ENCODE measurements around the gene AREL1. TPM values are rescaled to one million over a fixed set of nuclear protein-coding genes. Genes with fewer than 3 reads are reported as not detected.

AREL1 gene
- total RNA-seq, 4 donors from 2014 or later: 18.0 to 44.2 (median 30.1) TPM

DNA sequence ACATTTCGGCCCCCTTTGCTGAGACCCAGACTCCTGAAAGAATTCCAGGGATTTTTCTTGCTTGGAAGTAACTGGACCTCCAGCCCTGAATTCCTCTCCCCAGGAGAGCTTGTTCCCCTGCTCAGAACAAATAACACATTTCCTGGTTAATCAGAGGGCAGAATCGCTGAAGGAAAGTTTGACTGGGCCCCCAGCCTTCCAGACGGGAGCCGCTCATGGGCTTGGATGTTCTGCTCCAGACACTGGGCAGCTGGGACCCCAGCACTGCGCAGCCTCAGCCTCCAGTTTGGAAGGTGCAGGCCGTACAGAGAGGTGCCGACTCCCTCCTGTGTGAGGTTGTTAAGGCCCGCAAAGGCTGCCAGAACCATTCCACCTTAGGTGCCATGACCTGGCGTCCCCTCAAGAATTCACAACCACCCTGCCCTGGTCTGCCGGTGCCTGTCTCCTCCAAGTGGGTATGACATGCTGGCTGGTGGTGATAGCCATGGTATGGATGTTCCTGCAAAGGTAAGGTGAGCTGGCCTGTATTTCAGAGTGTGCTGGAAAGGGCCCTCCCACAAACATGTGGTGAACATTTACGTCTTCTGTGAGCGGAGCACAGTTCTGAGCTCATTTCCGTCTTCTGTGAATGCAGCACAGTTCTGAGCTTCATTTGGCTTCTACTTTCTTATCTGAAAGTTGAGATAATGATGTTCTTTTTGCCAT, 95.7 kb downstream of the AREL1 start:
- no peak for DNase-seq (ENCODE audit: low spot score in 2 of 2)
- Histone ChIP-seq H3K27me3 (no peaks in the 10 kb centered on the region), H3K27ac (no peak overlapping the region), H3K36me3 (no peaks in the 10 kb centered on the region), H3K9me3 (no peaks in the 10 kb centered on the region), H3K4me3 (no peak overlapping the region), H3K4me1 (peaks cover 82% of the 10 kb centered on the region)
- TF ChIP-seq, protein P1, sequence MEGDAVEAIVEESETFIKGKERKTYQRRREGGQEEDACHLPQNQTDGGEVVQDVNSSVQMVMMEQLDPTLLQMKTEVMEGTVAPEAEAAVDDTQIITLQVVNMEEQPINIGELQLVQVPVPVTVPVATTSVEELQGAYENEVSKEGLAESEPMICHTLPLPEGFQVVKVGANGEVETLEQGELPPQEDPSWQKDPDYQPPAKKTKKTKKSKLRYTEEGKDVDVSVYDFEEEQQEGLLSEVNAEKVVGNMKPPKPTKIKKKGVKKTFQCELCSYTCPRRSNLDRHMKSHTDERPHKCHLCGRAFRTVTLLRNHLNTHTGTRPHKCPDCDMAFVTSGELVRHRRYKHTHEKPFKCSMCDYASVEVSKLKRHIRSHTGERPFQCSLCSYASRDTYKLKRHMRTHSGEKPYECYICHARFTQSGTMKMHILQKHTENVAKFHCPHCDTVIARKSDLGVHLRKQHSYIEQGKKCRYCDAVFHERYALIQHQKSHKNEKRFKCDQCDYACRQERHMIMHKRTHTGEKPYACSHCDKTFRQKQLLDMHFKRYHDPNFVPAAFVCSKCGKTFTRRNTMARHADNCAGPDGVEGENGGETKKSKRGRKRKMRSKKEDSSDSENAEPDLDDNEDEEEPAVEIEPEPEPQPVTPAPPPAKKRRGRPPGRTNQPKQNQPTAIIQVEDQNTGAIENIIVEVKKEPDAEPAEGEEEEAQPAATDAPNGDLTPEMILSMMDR (IDR thresholded peaks at IDR 0.05): no peak
- TF ChIP-seq POLR2AphosphoS5 (IDR thresholded peaks at IDR 0.05) (no peak), EP300 (IDR thresholded peaks at IDR 0.05) (no peak), POLR2A (IDR thresholded peaks at IDR 0.05) (no peak)
- 83% methylated on average over 13 of the region's 13 CpGs for WGBS

DNA sequence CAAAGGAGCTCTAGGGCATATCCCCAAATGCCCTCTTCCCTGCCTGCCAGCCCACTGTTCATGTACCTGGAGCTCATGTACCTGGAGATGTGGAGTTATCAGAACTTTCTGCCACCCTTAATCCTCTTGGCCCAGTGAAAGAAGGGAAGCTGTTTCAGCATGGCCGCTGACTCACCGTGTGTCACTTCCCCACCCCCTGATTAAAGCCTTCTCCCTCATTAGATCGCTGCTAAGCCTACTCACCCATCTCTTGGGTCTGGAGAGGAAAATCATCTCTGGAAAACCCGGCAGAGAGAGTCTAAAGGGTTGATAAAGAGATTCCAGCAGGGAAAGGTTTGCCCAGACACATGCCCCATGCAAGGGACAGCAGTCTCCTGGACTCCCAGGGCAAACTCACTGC, 96.4 kb downstream of the AREL1 start:
- Histone ChIP-seq H3K4me3 (no peak overlapping the region), H3K9me3 (no peaks in the 10 kb centered on the region), H3K4me1 (peaks cover 89% of the 10 kb centered on the region), H3K36me3 (no peaks in the 10 kb centered on the region), H3K27me3 (peaks cover 2% of the 10 kb centered on the region), H3K27ac (no peak overlapping the region)
- WGBS: 36% methylated on average over 4 of the region's 4 CpGs
- no peak for DNase-seq (ENCODE audit: low spot score in 2 of 2)
- TF ChIP-seq POLR2A (IDR thresholded peaks at IDR 0.05): no peak
- TF ChIP-seq POLR2AphosphoS5 (IDR thresholded peaks at IDR 0.05): no peak
- TF ChIP-seq EP300 (IDR thresholded peaks at IDR 0.05): no peak
- TF ChIP-seq, protein P1 (IDR thresholded peaks at IDR 0.05): no peak

GRCh38 chr14:74615735-74616134, 97.1 kb downstream of the AREL1 start:
- H3K36me3 ChIP-seq: no peaks in the 10 kb centered on the region
- H3K27ac ChIP-seq: no peak overlapping the region
- no peak overlapping the region for H3K4me3 ChIP-seq
- WGBS: 92% methylated on average over 14 of the region's 14 CpGs
- H3K27me3 ChIP-seq: peaks cover 4% of the 10 kb centered on the region
- no peaks in the 10 kb centered on the region for H3K9me3 ChIP-seq
- TF ChIP-seq POLR2AphosphoS5 (IDR thresholded peaks at IDR 0.05): no peak
- TF ChIP-seq POLR2A (IDR thresholded peaks at IDR 0.05): no peak
- no peak for TF ChIP-seq EP300 (IDR thresholded peaks at IDR 0.05)
- TF ChIP-seq, protein P1 (IDR thresholded peaks at IDR 0.05): no peak
- no peak for DNase-seq (ENCODE audit: low spot score in 2 of 2)
- peaks cover 89% of the 10 kb centered on the region for H3K4me1 ChIP-seq

GRCh38 chr14:74614508-74615495, 98.1 kb downstream of the AREL1 start:
- peaks cover 87% of the 10 kb centered on the region for H3K4me1 ChIP-seq

More at GRCh38 chr14:74614508-74615495, 98.1 kb downstream of the AREL1 start:
- peaks cover 4% of the 10 kb centered on the region for H3K27me3 ChIP-seq
- TF ChIP-seq POLR2AphosphoS5 (IDR thresholded peaks at IDR 0.05): no peak
- TF ChIP-seq POLR2A (IDR thresholded peaks at IDR 0.05): no peak
- TF ChIP-seq, protein P1 (IDR thresholded peaks at IDR 0.05): no peak
- no peak for TF ChIP-seq EP300 (IDR thresholded peaks at IDR 0.05)
- H3K27ac ChIP-seq: no peak overlapping the region
- WGBS: 71% methylated on average over 8 of the region's 8 CpGs
- H3K9me3 ChIP-seq: no peaks in the 10 kb centered on the region
- H3K4me3 ChIP-seq: no peak overlapping the region
- H3K36me3 ChIP-seq: no peaks in the 10 kb centered on the region
- no peak for DNase-seq (ENCODE audit: low spot score in 2 of 2)

All from suprapubic skin (tissue), 4 donors.